GM03348 (cell line): ENCODE results near the gene EXO5.
"Not testable (repeated sequence)": the region's sequence is repeated elsewhere in the genome, so short reads cannot be mapped to it uniquely, and the experiment has no call there.

Experiments used
- DNase-seq: peaks from one replicate; pipeline ENCODE4 v3.0.0; 2012; ENCODE audit warnings: low spot score

Gene EXO5, protein sequence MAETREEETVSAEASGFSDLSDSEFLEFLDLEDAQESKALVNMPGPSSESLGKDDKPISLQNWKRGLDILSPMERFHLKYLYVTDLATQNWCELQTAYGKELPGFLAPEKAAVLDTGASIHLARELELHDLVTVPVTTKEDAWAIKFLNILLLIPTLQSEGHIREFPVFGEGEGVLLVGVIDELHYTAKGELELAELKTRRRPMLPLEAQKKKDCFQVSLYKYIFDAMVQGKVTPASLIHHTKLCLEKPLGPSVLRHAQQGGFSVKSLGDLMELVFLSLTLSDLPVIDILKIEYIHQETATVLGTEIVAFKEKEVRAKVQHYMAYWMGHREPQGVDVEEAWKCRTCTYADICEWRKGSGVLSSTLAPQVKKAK

GRCh38 chr1:40508375-40509341 is at the start of gene EXO5:
Gene EXO5, plus strand, starts transcription at chr1:40508767. Its CDS starts 5,778 bp downstream, at chr1:40514545.
- peak; percentile 90 for DNase-seq

- DNase-seq, result no peak
Observed at GRCh38 chr1:40462956-40463590, 45.5 kb upstream of the EXO5 start.

- DNase-seq, result no peak
Observed at GRCh38 chr1:40469327-40469726, 39.2 kb upstream of the EXO5 start.

GRCh38 chr1:40475268-40475667 is 33.3 kb upstream of the EXO5 start:
- DNase-seq, result no peak

DNA sequence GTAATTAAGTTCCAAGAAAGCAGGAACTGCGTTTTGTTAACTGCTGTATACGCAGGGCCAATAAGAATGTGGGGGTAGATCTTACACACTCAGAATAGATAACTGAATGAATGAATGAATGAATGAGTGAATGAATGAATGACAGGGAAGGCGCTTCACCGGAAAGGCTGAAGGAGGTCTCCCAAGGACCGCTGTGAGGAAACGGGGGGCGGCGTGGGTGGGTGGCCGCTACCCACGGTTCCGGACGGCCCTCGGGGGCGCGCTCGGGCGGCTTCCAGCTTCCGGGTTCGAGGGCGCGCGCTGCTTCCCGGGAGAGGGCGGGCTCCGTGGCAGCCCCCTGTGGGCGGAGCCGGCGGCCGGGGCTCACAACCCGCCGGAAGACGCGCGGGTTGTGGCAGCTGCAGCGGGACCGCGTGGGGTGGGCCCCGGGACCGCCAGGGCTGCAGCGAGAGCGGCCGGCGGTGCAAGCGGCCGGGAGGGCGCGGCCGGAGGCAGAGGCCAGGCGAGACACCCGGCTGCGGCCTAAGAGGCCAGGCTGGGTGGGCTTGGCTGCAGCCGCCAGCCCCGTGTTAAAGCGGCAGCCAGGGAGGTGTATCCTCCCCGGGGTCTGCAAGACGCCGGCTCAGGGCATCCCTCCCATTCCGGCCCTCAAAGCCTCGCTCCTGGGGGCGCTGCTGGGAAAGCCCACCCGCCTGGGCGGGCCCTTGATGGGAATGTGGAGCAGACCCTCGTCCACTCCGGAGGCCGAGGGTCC is 31.5 kb upstream of the EXO5 start, which contains the start of gene ZFP69:
Gene ZFP69 (plus strand): TSS at position 367 of the 754 bp plus-strand sequence. CDS start 2,072 bp downstream, outside the sequence.
- peak; percentile 94 for DNase-seq

- DNase-seq, result peak; percentile 39
Observed at GRCh38 chr1:40477678-40478053, 30.9 kb upstream of the EXO5 start.

DNA sequence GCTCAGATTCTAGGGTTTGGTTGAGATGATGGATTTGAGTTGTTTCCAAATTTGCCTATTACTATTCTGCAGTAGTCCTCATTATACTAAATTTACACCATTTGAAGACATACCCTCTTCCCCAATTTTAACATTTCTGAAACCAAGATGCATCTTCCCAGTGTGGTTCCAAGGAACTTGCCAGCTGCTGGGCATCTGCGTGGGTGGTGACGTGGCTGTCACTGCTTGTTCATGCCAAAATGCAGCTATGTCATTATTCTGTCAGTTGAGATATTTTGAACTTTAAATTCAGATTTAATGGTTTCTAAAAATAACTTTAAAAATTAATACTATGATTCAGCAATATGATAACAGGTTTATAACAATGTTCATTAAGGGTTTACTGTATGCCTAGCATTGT is 30.3 kb upstream of the EXO5 start:
- DNase-seq, result no peak

DNA sequence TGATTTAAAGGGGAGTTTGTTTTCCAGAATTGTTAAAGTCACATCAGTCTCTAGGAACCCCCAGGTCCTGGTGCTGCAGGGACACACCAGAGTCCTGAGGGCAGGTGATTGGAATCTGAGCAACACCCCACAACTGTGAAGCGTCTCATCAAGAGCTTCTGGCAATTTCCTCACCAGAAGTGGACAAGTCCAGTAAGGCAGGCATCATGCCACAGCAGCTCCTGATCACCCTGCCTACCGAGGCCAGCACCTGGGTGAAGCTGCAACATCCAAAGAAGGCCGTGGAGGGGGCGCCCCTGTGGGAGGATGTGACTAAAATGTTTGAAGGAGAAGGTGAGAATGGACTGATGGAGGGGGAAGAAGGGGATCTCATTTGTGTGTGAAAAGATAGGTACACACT is 29.4 kb upstream of the EXO5 start:
- no peak for DNase-seq

DNA sequence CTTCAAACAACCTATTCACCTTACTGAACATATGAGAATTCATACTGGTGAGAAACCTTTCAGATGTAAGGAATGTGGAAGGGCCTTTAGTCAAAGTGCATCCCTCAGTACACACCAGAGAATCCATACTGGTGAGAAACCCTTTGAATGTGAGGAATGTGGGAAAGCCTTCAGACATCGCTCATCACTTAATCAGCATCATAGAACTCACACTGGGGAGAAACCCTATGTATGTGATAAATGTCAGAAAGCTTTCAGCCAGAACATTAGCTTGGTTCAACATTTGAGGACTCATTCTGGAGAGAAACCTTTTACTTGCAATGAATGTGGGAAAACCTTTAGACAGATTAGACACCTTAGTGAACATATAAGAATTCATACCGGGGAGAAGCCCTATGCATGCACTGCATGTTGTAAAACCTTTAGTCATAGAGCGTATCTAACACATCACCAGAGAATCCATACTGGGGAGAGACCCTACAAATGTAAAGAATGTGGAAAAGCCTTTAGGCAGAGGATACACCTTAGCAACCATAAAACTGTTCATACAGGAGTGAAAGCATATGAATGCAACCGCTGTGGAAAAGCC is 13.2 kb upstream of the EXO5 start:
- no peak for DNase-seq

GRCh38 chr1:40502651-40503050 is 5.9 kb upstream of the EXO5 start:
- not testable (repeated sequence) for DNase-seq

DNA sequence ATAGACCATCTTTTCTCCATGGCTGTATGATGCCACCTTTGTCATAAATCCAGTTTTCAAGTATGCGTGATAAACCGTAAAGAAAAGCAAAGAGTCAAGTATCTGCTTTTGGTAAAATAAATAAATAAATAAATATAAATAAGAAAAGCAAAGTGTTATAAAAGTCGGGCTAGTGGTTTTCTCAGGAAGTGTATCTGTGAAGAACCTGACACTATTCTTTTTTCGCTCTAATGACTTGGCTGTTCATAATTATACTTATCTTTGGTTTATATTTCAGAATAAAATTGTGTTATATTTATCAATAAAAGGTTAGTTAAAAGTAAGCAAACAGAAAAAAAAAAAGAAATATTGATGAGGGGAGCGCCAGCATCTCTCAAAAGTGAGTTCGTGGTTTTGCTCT is 594 bp upstream of the EXO5 start:
- no peak for DNase-seq

GRCh38 chr1:40519517-40519916 is 10.9 kb downstream of the EXO5 start:
- DNase-seq, result no peak

DNA sequence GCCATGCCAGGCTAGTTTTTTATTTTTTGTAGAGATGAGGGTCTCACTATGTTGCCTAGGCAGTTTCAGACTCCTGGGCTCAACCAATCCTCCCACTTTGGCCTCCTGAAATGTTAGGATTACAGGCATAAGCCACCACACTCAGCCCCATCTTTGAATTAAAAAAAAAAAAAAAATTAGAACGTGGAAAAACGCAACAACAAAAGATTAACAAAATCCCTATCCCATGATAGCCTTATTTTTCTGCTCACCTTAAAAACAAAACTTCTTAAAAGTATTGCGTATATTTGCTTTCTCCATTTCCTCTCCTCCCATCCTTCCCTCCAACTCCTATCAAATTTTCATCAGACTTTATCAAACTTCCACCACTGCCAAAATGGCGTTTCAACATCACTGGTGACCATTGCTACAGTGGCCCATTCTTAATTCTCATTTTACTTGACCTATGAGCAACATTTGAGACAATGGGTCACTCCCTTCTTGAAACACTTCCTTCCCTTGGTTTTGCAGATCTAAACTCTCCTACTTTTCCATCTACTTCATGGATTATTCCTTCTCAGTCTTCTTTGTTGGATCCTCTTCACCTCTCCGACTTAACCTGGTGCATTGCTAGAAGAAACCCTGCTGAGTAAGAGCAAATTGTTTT is 22.3 kb downstream of the EXO5 start:
- DNase-seq, result peak; percentile 31

- peak; percentile 96 for DNase-seq
Observed at GRCh38 chr1:40531381-40532061, 23.0 kb downstream of the EXO5 start, which contains the start of gene ZNF684. Gene ZNF684, plus strand, starts transcription at chr1:40531637. Its CDS starts 1,530 bp downstream, at chr1:40533167.

DNA sequence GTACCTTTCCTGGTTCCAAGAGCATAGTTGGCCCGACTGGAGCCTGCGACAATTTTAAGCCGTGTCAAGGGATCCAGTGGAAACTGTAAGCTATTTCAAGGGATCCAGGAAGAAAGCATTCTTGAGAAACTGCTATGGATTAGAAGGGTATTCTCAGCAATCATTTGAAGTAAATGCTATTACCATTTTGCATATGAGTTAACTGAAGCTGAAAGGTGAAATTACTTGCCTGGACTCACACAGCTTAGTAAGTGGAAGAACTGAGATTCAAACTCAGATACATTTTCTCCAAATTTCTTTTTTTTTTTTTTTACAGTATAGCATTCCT is 23.5 kb downstream of the EXO5 start:
- no peak for DNase-seq

- DNase-seq, result peak; percentile 70
Observed at GRCh38 chr1:40532844-40533424, 24.4 kb downstream of the EXO5 start.

DNA sequence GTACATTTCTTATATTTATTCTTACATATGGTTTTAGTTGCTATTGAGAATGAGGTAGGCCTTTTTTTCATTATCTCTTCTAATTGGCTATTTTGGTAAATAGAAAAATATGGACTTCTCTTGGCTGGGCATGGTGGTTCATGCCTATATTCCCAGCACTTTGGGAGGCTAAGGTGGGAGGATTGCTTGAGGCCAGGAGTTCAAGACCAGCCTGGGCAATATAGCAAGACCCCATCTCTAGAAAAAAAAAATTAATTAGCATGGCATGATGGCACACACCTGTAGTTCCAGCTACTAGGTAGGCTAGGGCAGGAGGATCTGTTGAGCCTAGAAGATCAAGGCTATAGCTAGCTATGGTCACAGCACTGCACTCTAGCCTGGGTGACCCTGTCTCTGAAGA is 26.0 kb downstream of the EXO5 start:
- no peak for DNase-seq

DNA sequence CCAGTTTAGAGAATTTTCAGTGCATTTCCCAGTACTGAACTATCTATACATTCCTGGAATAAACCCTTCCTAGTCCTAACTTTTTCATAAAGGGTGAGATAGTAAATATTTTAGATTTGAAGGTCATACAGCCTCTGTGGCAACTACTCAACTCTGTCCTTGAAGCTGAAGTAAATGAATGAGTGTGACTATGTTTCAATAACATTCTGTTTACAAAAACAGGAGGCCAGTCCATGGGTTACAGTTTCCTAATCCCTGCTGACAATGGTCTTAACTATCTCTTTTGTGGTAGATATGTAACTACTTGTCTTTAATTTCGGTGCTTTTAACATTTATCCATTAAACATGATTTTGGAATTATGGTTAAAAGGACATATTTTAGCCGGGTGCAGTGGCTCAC is 27.2 kb downstream of the EXO5 start:
- DNase-seq, result no peak

GRCh38 chr1:40539338-40539737 is 30.8 kb downstream of the EXO5 start:
- no peak for DNase-seq

GRCh38 chr1:40546957-40547356 is 38.4 kb downstream of the EXO5 start:
- DNase-seq, result no peak
